ENCODE measurements around the gene MOGAT1.
A peak's percentile ranks its signal among the peaks of the same experiment; 100 is the strongest.
"Not testable (repeated sequence)": the region's sequence is repeated elsewhere in the genome, so short reads cannot be mapped to it uniquely, and the experiment has no call there.

The MOGAT1 gene

DNA sequence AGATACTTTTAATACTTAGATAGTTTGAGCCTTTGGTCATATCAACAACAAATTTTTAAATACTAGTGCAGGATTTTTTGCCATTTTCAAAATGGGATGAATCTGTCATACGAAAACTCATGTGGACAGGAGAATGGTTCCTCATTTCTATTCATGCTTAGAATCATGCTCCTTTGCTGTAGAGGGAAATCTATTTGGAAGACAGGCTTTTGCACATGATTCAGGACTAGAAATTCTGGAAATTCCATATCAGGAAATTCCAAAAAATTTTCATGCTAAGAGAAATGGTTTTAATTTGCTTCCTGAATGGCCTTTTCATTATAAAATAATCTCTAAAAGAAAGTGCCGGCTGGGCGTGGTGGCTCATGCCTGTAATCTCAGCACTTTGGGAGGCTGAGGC is 39.3 kb downstream of the MOGAT1 start:
- no peak for DNase-seq

DNA sequence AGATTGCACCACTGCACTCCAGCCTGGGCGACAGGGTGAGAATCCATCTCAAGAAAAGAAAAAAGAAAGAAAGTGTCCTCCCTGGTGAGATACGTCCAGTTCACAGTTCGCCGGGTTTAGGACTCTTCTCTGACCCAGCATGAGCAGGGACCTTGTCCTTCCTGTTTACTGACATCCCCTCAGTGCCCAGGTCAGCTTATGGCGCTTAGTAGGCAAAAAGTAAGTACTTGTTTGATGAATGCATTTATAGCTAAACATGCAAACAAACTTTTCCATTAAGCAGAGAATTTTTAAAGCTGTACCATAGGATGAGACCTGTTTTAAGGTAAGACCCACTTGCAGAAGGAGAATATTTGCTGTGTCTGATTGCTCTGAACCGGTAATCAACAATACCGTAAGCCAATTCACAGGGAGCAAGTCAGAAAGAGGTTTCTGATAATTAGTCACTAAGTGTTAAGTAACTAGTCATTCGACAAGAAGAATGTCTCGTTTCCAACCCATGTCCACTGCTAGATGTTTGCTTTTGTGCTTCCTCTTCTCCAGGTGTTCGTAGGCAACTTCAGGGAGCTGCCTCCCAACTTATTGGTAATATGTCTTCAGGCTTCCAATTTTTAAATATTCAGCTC is 40.0 kb downstream of the MOGAT1 start:
- no peak for DNase-seq

- DNase-seq = no peak
Observed at GRCh38 chr2:222713002-222713401, 41.5 kb downstream of the MOGAT1 start.

DNA sequence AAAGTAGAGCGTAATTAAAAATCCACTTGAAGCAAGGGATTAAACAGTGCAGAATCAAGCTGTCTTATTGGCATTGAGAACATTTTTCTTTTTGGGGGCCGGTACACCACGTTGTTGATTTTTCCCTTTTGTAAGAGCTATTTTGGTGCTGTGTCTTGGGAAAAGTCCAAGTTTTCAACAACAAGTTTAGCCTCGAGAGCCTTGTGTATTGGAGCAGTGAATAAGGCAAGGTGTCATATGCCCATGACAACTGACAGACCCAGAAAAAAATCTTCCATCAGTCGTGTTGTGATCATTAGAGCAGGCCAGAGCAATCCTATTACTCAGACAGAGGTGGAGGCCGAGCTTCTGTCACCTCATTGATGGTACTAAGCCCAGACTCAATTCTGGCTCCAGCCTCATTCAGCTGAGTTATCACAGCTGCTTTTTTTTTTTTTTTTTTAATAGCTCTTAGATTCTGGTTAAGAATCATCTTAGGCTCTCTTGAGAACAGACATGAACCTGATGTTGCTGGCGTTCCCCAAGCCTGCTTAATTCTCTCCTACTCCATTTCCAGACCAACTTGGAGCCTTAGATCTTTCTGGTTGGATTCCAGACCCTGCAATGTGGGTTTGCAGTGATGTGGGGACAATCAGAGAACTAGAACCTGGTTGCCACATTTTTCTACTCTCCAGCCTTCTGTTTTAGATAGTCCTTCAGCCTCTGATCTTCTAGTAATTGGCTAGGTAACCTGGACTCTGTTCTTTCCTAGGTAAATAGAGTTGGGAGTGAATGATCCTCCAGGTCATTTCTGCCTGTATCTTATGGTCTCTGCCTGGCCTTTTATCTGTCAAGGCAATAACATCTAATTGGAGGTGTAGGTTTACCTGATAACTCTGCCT is 43.1 kb downstream of the MOGAT1 start:
- DNase-seq = peak in 1 of 14 donors; percentile 1

DNA sequence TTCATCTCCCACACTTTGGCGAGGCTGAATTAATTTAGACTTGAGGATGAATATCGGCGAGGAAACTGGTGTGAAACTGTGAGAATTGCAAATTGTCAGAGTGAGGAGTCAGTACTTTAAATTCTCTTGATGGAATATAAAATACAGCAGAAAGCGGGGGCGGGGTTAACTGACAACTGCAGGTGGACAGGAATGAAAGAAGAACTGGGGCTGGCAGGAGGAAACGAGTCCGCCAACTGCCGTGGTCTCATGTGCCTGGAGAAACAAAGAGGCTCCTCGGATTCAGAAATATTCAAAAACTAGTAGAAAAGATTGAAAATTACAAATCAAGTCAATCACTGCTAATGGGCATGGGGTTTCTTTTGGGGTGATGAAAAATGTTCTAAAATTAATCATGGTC is 44.3 kb downstream of the MOGAT1 start:
- DNase-seq = no peak

GRCh38 chr2:222719787-222720186 is 48.3 kb downstream of the MOGAT1 start:
- DNase-seq = not testable (repeated sequence)

GRCh38 chr2:222721597-222721996 is 50.1 kb downstream of the MOGAT1 start:
- not testable (repeated sequence) for DNase-seq

DNA sequence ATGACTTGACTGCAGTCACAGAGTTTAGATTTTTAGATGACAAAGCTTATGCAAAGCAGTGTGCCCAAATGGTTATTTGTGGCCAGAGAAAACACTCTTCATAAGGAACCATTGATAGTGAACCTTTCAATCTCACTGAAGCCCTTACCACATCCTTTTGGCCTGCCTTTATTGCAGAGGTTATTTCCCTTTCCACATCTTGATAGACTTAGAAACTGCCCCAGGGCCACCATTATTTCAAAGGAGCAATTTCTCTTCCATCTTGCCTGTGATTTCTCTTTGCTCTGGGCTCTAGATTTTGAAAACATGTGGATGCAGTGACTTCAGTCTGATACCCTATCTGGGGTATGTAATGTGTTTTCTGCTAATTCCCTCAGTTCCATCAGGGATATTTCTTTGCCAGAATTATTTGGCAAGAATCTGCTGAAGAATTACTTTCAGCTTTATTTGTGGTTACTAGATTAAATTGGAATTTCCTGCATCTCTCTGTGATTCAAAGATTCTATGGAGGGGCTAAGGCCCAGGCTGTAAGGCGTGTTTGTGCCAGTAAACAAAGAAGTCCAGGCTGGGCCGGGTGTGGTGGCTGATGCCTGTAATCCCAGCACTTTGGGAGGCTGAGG is 51.0 kb downstream of the MOGAT1 start:
- no peak for DNase-seq

GRCh38 chr2:222724208-222724607 is 52.8 kb downstream of the MOGAT1 start:
- no peak for DNase-seq

DNA sequence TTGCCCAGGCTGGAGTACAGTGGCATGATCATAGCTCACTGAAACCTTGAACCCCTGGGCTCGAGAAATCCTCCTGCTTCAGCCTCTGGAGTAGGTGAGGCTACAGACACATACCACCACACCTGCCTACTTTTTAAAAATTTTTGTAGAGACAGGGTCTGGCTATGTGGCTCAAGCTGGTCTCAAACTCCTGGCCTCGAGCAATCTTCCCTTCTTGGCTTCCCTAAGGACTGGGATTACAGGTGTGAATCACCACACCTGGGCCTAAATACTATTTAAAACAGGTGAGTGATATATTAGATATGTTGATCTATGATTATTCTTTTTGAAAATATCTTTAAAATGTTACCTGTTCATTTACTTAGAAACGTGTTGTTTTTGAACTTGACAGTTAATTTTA is 57.2 kb downstream of the MOGAT1 start:
- DNase-seq = no peak

DNA sequence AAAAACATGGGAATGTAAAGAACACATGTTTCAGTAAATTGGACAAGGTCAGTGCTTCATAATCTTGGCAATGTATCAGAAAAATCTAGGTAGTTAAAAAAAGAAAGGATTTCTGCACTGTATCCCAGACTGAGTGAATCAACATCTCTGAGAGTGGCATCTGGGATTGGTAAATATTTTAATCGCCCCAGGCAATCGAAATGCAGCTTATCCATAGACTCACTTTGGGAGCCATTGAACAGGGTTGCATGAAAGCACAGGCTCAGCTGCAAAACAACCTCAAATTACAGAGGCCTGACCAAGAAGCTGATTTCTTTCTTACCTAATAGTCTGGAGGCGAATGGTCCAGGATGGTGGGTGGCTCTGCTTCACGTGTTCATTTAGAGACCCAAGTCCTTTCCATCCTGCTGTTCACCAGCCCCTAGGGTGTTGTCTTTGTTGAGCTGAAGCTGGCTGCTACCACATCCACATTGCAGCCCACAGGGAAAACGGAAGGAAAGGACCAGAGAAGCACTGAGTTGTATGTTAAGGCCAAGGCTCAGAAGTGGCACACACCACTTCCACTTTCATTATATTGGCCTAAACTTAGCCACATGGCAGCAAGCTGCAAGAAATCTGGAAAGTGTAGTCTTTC is 59.0 kb downstream of the MOGAT1 start:
- peak in 2 of 14 donors; percentile 15 to 16 for DNase-seq

- DNase-seq = no peak
Observed at GRCh38 chr2:222731201-222731621, 59.8 kb downstream of the MOGAT1 start.

DNA sequence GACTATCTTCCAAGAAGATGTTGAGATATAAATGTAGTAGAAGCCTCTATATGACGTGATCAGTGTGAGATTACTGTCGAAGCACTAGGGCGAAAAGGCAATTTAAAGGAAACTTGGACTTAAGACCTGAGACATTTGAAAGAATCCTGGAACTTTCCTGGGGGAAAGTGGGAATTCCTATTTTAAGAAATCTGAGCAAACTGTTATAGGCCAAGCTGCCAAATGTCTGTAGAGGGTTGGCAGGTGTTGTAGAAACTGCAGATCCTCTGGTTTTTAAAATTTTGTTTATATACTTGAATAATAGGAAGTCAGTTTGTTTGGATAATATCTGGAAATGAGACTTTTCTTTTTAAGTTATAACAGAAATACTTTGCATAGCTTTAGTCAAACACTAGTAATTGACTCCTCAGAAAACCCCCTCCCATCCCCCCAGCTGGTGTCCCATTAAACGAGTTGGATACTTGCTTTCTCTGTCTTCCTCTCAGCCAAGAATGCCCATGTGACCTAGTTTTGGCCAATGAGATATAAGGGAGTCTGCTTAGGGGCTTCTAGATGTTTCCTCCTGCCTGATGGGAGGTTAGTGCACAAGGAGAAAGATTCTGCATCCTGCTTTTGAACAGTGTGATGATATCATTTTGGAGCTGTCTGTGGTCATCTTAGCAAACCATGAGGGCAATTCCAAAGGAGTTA is 61.2 kb downstream of the MOGAT1 start:
- DNase-seq = no peak

DNA sequence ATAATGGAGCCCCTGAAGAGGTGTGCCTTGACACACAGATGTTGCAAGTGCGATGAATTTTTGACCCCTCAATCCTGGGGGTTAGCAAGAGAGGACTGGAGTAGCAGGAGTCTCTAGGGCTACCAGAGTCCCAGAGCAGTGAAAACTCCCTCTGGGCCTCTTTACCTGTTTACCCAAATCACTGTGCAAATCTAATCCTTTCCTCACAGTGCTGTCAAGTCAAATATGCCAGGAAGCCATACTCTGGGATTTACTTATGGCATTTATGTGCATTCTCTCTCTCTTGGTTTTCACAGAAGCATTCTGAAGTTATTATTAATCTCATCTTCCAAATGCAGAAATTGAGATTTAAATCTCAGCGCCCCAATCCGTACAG is 62.0 kb downstream of the MOGAT1 start:
- no peak for DNase-seq

- DNase-seq = peak in 4 of 14 donors; percentile 6 to 19 (median 10)
Observed at GRCh38 chr2:222733846-222734702, 62.6 kb downstream of the MOGAT1 start.

DNA sequence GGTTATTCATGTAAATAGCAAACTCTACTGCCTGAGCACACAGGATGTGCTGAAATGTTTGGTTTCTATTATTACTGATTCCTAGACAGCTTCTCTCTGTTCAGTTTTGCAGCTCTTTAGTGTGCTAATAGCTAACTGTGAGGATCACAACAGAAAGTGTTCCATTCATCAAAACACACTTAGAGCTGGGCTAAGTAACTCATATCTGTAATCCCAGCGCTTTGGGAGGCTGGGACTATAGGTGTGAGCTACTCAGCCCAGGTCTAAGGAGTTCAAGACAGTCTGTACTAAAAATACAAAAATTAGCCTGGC is 63.2 kb downstream of the MOGAT1 start:
- DNase-seq = no peak

GRCh38 chr2:222736301-222736700 is 64.8 kb downstream of the MOGAT1 start:
- no peak for DNase-seq

- DNase-seq = no peak
Observed at GRCh38 chr2:222736924-222737323, 65.5 kb downstream of the MOGAT1 start.

DNA sequence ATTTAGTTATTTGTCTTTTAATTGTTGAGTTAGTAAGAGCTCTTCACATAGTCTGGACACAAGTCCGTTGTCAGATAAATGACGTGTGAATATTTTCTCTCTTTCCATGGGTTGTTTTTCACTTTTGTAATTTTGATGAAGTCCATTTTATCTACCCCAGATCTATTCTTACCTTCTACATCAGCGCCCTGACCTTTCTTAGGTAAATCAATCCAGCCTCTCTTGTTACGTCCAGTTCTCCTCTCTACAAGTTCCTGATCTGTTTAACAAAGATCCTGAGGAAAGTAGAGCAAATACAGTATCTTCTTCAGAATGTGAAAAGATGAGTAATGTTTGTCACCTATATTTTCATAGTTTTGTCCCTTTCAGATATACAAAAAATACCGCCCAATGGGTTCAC is 66.9 kb downstream of the MOGAT1 start:
- no peak for DNase-seq

DNA sequence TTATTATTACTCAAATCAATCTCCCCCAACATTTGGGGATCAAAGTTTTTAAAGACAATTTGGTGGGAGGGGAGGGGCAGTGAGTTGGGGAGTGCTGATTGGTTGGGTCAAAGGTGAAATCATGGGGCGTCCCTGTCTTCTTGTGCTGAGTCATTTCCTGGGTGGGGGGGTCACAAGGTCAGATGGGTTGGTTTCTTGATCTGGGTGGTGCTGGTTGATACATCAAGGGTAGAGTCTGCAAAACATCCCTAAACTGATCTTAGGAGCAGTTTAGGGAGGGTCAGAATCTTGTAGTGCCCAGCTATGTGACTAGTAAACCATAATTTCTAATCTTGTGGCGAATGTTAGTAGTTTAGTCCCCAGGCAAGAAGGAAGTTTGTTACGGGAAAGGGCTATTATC is 67.4 kb downstream of the MOGAT1 start:
- no peak for DNase-seq

DNA sequence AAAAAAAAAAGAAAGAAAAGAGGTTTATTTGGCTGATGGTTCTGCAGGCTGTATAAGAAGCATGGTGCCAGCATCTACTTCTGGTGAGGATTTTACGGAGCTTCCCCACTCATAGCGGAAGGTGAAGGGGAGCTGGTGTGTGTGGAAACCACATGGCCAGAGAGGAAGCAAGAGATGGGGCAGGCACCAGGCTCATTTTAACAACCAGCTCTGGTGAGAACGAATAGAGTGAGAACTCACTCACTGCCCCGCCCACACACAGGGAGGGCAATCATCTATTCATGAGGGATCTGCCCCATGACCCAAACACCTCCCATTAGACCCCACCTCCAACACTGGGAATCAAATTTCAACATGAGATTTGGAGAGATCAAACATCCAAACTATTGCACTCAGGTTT is 68.5 kb downstream of the MOGAT1 start:
- DNase-seq = no peak
